HuH-7.5 (cell line): ENCODE measurements around the gene AKAP6.

ENCODE experiments used
- DNase-seq: peaks from one replicate; pipeline ENCODE4 v3.0.0; 2011; ENCODE audit warnings: low spot score

AKAP6 gene

GRCh38 chr14:32478050-32478449 lies 149.0 kb downstream of the AKAP6 start:
- DNase-seq = no peak

DNA sequence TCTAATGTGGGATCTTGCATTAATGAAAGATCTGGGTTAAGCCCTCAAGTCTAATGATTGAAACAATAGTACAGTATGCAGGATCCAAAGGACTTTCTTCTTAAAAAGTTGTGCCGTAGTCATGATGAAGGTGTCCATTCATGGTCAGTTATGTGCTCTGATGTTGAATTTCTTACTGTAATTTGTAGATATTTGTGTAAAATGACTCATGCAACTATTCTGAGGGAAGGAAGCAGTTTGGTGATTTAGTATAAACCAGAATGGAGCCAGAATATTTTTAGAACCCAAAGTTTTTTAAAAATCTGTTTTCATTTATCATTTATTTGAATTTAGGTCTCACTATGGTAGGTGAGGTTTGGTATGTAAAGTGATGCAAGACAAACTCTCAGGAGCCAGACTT lies 151.2 kb downstream of the AKAP6 start:
- DNase-seq = no peak

- DNase-seq = no peak
These were observed 152.6 kb downstream of the AKAP6 start for GRCh38 chr14:32481707-32482106.

GRCh38 chr14:32491416-32492016 lies 162.4 kb downstream of the AKAP6 start:
- DNase-seq = no peak

DNA sequence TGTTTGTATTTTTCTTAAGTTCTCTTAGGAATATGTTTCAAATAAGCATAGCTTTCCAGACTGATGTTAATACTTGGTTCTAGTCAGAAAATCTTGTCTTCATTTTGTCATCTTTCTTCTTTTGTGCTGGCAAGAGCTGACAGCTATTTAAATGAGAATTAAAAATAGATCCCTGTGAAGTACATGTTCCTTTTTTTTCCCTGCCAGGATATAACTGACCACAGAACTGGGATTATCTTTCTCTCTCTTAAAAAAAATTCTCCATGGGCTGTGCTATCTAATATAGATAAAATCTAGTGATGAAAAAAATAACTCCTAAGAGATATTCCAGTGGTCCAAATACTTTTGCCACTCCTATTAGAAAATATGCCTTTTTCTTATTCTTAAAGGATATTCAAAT lies 163.4 kb downstream of the AKAP6 start:
- no peak for DNase-seq

DNA sequence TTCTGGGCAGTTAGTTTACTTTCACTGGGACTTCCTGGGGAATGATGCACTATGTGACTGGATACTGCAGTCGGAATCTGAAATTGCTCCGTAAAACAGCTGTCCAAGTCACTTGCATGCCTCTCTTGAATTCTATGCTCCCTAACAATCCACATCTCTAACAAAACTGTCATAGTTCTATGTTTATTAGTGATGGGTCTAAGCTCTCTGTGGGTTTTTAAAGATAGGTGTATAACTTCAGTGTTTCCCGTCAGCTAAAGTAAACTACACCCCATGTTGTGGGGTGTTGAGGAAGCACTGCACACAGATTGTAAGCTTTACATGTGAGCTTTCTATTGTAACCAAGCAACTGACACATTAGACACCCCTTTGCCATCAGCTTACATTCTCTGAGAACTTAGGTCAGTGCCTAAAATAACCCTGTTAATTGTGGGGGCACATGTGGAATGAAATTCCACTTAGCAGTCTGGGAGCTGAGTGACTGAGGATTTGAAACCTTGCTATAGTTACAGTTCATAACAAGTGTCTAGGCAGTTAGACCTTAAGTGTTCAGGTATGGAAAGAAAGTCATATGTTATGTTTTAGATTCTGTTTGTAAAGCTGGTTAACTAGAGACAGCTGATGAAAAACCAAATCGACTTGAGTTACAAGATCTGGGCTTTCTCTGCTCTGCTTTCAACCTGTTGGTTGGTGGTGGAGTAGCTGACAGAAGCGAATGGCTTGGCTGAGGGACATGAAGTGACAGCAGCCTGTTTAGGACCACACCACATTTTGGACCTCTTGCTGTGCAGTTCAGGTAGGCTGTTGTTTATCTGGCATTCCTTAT lies 165.7 kb downstream of the AKAP6 start:
- DNase-seq = no peak

DNA sequence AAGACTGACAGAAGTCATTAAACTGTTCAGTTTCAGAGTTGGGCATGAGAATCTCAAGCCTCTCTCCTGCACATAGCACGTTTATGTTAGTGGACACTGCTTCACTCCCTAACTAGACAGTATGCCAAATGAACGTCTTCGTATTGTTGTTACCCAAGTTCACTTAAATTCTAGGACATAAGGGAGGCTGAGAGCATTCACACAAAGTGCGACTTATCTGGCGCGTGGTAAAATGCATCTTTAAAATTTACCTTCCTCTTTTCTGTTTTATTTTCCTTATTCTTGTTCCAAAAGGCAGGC lies 166.3 kb downstream of the AKAP6 start:
- no peak for DNase-seq

GRCh38 chr14:32497248-32497647 lies 168.2 kb downstream of the AKAP6 start:
- no peak for DNase-seq

DNA sequence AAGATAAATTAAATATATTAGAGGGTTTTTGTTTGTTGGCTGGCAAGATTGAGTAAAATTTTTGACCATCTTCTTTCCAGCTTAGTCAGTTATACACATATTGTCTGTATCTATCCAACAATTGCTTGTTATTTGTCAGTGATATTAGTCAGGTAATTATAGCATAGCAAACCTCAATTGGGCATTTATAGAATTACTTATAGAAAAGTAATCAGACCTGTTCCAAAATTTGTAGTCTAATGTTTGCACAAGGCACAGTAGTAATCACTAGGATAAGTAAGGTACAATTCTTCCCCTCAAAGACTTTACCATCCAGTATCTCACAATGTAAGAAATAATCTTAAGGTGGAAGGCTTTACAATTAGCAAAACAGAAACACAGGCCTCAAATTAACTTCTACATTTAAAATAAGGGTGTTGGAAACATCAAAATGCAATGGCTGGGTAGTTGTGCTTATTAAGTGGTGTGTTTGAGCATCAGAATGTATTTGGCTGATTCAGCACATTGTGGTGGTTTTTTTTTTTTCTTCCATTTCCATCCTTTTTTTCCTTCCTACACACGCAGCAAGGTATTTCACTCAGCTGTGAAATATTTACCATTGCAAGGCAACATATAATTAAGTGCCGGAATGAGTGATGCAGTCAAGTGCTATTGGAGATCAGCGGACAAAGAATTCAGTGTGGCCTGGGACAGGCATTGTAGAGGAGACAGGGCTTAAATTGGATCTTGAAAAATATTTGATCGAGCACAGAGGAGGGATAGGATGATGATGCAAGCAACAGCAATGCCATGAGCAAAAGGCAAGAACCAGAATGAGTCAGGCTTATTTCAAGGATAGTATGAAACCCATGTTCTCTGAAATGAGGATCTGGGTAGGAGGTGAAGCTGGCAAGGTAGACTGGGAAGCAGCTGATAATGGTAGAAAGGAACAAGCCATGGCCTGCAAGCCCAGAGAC lies 178.2 kb downstream of the AKAP6 start:
- DNase-seq = no peak

- DNase-seq = no peak
These were observed 179.2 kb downstream of the AKAP6 start for GRCh38 chr14:32508281-32508680.

DNA sequence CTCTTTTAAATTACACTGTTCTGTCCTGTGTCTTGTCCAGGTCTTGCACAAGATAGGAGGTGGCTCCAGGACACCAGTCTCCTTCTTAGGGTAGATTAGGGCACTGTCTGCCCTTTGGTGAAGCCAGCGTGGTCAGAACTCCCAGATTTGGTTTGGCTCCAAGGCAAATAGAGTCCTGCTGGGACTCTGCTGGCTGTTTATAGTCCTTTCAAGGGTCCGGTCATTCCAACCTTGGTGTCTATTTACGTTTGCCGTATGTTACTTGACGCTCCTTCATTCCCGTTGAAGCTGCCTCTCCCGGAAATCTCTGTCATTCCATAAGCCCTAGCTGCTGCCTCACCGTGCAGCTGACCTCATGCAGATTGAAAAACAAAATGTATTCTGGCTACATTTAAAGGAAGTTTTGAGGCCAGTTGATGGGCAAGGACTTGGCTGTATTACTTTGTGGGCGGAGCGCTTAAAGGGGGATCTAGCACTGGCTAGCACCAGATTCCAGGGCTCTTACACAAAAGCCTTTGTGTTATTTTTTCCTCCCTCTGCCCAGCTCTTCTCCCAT lies 180.6 kb downstream of the AKAP6 start:
- DNase-seq = no peak

- no peak for DNase-seq
These were observed 181.7 kb downstream of the AKAP6 start for GRCh38 chr14:32510815-32511214.

GRCh38 chr14:32512348-32512747 lies 183.2 kb downstream of the AKAP6 start:
- DNase-seq = no peak

GRCh38 chr14:32512813-32513212 lies 183.7 kb downstream of the AKAP6 start:
- DNase-seq = no peak

GRCh38 chr14:32513571-32514009 lies 184.5 kb downstream of the AKAP6 start:
- DNase-seq = no peak

DNA sequence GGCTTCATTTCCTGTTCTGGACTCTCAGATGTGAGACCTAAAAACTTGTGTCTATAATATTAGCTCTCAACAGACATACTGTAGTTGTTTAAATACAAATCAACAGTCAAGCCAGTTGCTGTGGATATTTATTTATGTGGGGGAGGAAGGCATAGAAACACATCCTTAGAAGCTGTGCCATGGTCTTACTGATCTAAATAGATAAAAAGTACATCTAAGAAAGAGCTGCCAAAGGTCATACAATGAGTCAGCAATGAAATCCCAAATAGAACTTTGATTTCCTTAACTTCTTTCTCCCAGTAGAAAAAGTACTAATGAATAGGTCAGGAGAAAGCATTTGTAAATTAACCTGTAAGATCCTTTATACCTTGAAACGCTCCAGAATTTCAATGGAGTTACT lies 185.1 kb downstream of the AKAP6 start:
- no peak for DNase-seq

- no peak for DNase-seq
These were observed 185.6 kb downstream of the AKAP6 start for GRCh38 chr14:32514681-32515080.

DNA sequence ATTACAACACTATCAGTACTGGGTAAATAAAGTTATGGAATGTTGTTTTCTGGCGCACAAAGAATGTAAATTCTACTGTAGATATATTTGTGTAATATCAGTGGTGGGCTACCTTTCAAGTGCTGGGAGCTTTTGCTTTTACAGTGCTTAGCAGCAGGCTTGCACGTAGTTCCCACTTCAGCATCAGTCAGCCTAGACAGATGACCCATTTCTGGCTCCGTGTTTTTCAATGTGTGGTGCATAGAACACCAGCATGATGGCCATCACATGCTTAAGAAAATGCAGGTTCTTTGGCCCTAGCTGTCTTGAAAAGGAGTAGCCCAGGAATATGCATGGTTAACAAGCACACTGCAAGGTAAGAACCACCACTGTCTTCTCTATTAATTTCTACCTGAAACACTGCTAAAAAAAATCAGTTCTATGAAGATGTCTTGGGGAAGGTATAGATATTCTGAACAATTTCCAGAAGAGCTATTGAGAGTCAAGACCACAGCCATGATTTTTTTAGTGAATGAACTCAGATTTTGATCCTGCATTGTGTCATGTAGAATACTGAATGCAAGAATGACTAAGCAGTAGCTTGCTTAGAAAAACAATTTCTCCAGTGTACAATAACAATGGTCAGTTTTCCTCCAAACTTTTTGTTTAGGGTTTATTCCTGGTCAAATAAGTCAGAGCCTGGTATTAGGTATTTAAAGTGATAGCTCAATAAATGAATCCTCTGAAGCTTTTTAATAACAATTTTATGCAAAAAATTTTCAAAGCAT lies 195.7 kb downstream of the AKAP6 start:
- no peak for DNase-seq

- no peak for DNase-seq
These were observed 196.5 kb downstream of the AKAP6 start for GRCh38 chr14:32525591-32525990.

GRCh38 chr14:32530800-32531199 lies 201.7 kb downstream of the AKAP6 start:
- DNase-seq = no peak

DNA sequence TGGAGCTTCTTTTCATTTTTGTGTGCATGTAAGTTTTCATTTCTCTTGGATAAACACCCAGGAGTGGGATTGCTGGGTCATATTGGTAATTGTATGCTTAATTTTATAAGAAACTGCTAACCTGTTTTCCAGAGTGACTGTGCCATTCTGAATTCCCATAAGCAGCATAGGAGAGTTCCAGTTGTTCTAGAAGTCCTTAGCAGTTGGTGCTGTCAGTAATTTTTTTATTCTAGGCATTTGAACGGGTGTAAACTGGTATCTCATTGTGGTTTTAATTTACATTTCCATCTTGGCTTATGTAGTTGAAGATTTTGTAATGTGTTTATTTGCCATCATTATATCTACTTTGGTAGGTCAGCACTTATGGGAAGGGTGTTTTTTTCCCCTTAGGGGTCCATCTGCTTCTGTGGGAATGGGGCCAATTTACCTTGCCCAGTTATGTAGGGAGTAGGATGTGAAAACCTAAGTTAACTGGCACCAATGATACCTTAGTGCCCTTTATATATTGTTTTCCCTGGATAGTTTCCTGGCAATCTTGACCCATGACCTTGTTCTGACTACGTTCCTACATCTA lies 202.9 kb downstream of the AKAP6 start:
- DNase-seq = no peak
